Measurements from ENCODE around the gene SQSTM1. TPM values are rescaled to one million over a fixed set of nuclear protein-coding genes. Genes with fewer than 3 reads are reported as not detected.

Gene SQSTM1
- total and polyA plus RNA-seq, 2 of the 8 experiments (the other 6 are each of a cell fraction or from before 2014, with no cell fraction given) = 78.6 to 110 TPM

- Histone ChIP-seq H4K20me1 (replicated peaks in 1 of 2; ENCODE audit: control insufficient read depth in 1 of 2, insufficient read depth in 2 of 2, low read length in 2 of 2) (peaks cover 0 to 2% of the 10 kb centered on the region in 2 experiments), H3K18ac (ENCODE audit: extremely low read depth, low read length) (no peak overlapping the region), H3K4me3 (ENCODE audit: extremely low read depth in 1 of 4, insufficient read depth in 2 of 4, low read depth in 3 of 4, low read length in 4 of 4) (no peak overlapping the region), H3K14ac (ENCODE audit: insufficient read length) (no peak overlapping the region), H2BK20ac (ENCODE audit: low read length) (no peak overlapping the region), H3K79me1 (ENCODE audit: low read depth, low read length) (no peaks in the 10 kb centered on the region), H3K9me3 (ENCODE audit: insufficient read depth in 2 of 2, low read depth in 1 of 2, low read length in 1 of 2) (peaks cover 4 to 8% of the 10 kb centered on the region in 2 experiments; a peak in 1 of 4 replicates), H2BK12ac (ENCODE audit: low read depth, low read length) (no peak overlapping the region), H3K23ac (ENCODE audit: insufficient read length) (no peak overlapping the region), H2AFZ (ENCODE audit: low read length) (no peak overlapping the region), H3K36me3 (ENCODE audit: control insufficient read depth in 2 of 4, insufficient read depth in 4 of 4, low read length in 3 of 4) (peaks cover 0 to 30% (median 13%) of the 10 kb centered on the region in 4 experiments; a peak in 6 of 8 replicates), H3K9ac (replicated peaks in 1 of 4; ENCODE audit: extremely low read depth in 1 of 4, low read depth in 3 of 4, low read length in 3 of 4) (no peak overlapping the region), H3K27ac (ENCODE audit: low read depth, low read length) (no peak overlapping the region), H3K4me2 (ENCODE audit: insufficient read depth in 1 of 2, low read depth in 2 of 2, low read length in 2 of 2) (no peak overlapping the region), H3K27me3 (replicated peaks in 1 of 4; ENCODE audit: control insufficient read depth in 3 of 4, extremely low read depth in 1 of 4, insufficient read depth in 3 of 4, low read length in 3 of 4) (peaks cover 0 to 2% (median 0%) of the 10 kb centered on the region in 4 experiments; a peak in 1 of 7 replicates), H3K79me2 (ENCODE audit: control insufficient read depth in 1 of 2, insufficient read depth in 2 of 2, low read length in 2 of 2) (no peaks in the 10 kb centered on the region), H4K8ac (ENCODE audit: extremely low read depth, insufficient read depth, low read length) (0 out of 2 replicates have a peak overlapping the region, but pooled peaks have one; percentile 4), H2AK5ac (ENCODE audit: low read depth, low read length) (no peak overlapping the region), H3K4ac (replicated peaks; ENCODE audit: insufficient read length, low read depth, low read length) (no peak overlapping the region), H3K4me1 (replicated peaks in 1 of 4; ENCODE audit: control insufficient read depth in 3 of 4, insufficient read depth in 4 of 4, low read length in 3 of 4) (no peaks in the 10 kb centered on the region), H2BK120ac (replicated peaks; ENCODE audit: low read depth, low read length) (no peak overlapping the region), H4K5ac (ENCODE audit: insufficient read length, low read depth, low read length) (no peak overlapping the region), H2BK15ac (ENCODE audit: low read length) (no peak overlapping the region), H3K23me2 (ENCODE audit: low read depth, low read length) (peaks cover 12% of the 10 kb centered on the region), H2BK5ac (ENCODE audit: low read depth, low read length) (no peak overlapping the region), H3K56ac (replicated peaks; ENCODE audit: insufficient read length, low read depth, low read length) (no peak overlapping the region), H4K91ac (replicated peaks; ENCODE audit: insufficient read length, low read length) (no peak overlapping the region)
- no peak for DNase-seq (ENCODE audit: low read depth in 1 of 2, low spot score in 2 of 2)
- CTCF ChIA-PET (ENCODE audit: partially characterized antibody) = interaction anchor here (0.5 to 1.6 kb wide), 6 partner anchors 10 to 61 kb away, joined by 3 to 4 read pairs (median 4); no protein-coding TSS in a partner anchor
- WGBS, 2 experiments (ENCODE audit: extremely low coverage in 1 of 2, insufficient coverage in 1 of 2, insufficient read length in 1 of 2, insufficient replicate concordance in 2 of 2, low coverage in 1 of 2, low lambda C conversion rate in 2 of 2, missing lambda C conversion rate in 1 of 2) = 93% methylated on average over 9 of the region's 9 CpGs; no CpG with 5 or more reads in 1 of the 2 experiments
- no peak for TF ChIP-seq EP300 (IDR thresholded peaks at IDR 0.05; ENCODE audit: borderline replicate concordance in 1 of 2, low read depth in 2 of 2, low read length in 2 of 2)
- no peak for TF ChIP-seq SAP30 (IDR thresholded peaks at IDR 0.05; ENCODE audit: insufficient read depth, insufficient replicate concordance, low read length)
- no peak for TF ChIP-seq CREB1 (IDR thresholded peaks at IDR 0.05)
- no peak for TF ChIP-seq CHD2 (IDR thresholded peaks at IDR 0.05; ENCODE audit: low read length)
- TF ChIP-seq GABPA (IDR thresholded peaks at IDR 0.05; ENCODE audit: borderline replicate concordance, insufficient read depth, low read length) = no peak
- TF ChIP-seq JUND (IDR thresholded peaks at IDR 0.05; ENCODE audit: low read length) = no peak
- no peak for TF ChIP-seq RXRA (IDR thresholded peaks at IDR 0.05; ENCODE audit: insufficient read depth, low read depth, low read length)
- TF ChIP-seq NANOG (IDR thresholded peaks at IDR 0.05; ENCODE audit: insufficient read depth, low read depth, low read length, poor library complexity, severe bottlenecking) = no peak
- no peak for TF ChIP-seq SUZ12 (IDR thresholded peaks at IDR 0.05; ENCODE audit: low read length)
- no peak for TF ChIP-seq E2F6 (IDR thresholded peaks at IDR 0.05)
- FAIRE-seq = no peak
- POLR2A ChIA-PET (ENCODE audit: partially characterized antibody) = interaction anchor here (0.9 to 2.1 kb wide), 2 partner anchors 8 to 10 kb away, joined by 3 to 8 read pairs; no protein-coding TSS in a partner anchor
Observed at GRCh38 chr5:179862891-179863290, 42.2 kb downstream of the SQSTM1 start.

Data from H1 (cell line).